Spinal cord (tissue), 10 donors: Measurements from ENCODE around the gene INPP4B. TPM values are rescaled to one million over a fixed set of nuclear protein-coding genes. Genes with fewer than 3 reads are reported as not detected.

Source experiments
- DNase-seq, 6 donors: peaks; one replicate each; pipeline versions ENCODE4 v3.0.0 to v3.0.0-alpha.2; 2013 to 2015; ENCODE audit warnings: low spot score in 6 of 6, low read depth in 4 of 6
- H3K27ac ChIP-seq: one replicate; pipeline ENCODE4 v1.5.1; 2013; ENCODE audit warnings: low read depth, low read length, control low read depth
- H3K27me3 ChIP-seq: one replicate; pipeline ENCODE4 v1.6.1; 2013; ENCODE audit warnings: low read length; ENCODE audit not compliant: control insufficient read depth, insufficient read depth
- H3K36me3 ChIP-seq: one replicate; pipeline ENCODE4 v1.6.1; 2013; ENCODE audit warnings: low read length; ENCODE audit not compliant: control insufficient read depth, insufficient read depth
- H3K4me1 ChIP-seq: one replicate; pipeline ENCODE4 v1.6.1; 2013; ENCODE audit warnings: low read length; ENCODE audit not compliant: control insufficient read depth, insufficient read depth
- H3K4me3 ChIP-seq: one replicate; pipeline ENCODE4 v1.5.1; 2013; ENCODE audit warnings: low read depth, low read length, control low read depth
- H3K9me3 ChIP-seq: one replicate; pipeline ENCODE4 v1.6.1; 2013; ENCODE audit warnings: low read length; ENCODE audit not compliant: control insufficient read depth, insufficient read depth
- WGBS: methylation state at CpG from one replicate; pipeline ENCODE4 v1.1.5; 2013; ENCODE audit warnings: missing lambda C conversion rate; ENCODE audit not compliant: insufficient coverage; 5-methylcytosine and 5-hydroxymethylcytosine counted together
- polyA plus RNA-seq, 2 donors: library from polyadenylated mRNA; unstranded; fragments of 120-200 nt; gene quantifications; one replicate each; pipeline ENCODE4 v1.2.1, GENCODE V29; 2013; ENCODE audit not compliant: insufficient read length in 2 of 2
- total RNA-seq, 2 donors: library from RNA; depleted of rRNA in 1 of 2; stranded (reverse); fragments of 120-200 nt in 1 of 2; fragments of >200 nt in 1 of 2; gene quantifications; one replicate each; pipeline versions ENCODE4 v1.2.3 to v1.2.4, GENCODE V29; 2013 to 2014
- donor health status: healthy.

Gene INPP4B
- total and polyA plus RNA-seq, 4 donors = 5.7 to 29.4 (median 14.5) TPM

DNA sequence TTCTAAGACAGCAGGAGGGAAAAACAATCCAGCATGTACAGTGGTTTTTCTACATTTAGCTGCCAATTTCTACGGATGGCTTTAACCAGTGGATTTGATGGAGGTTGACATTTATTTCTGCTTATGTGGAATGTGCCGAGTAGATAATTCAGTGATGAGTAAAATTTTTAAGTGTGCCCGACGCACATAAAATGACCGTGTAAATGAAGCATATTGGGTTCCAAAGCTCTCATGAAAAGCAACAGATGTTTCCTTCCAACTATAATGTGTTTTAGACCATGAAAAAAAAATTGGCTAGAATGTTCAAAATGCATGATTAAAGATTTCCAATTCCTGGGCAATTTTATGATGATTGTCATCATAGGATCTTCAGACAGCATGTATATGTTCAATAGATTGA lies 14.1 kb downstream of the INPP4B start:
- WGBS = no CpG with 5 or more reads among the region's 5 CpGs
- H3K9me3 ChIP-seq = no peaks in the 10 kb centered on the region
- no peaks in the 10 kb centered on the region for H3K36me3 ChIP-seq
- H3K4me1 ChIP-seq = no peaks in the 10 kb centered on the region
- no peak for DNase-seq
- no peak overlapping the region for H3K4me3 ChIP-seq
- H3K27me3 ChIP-seq = no peaks in the 10 kb centered on the region
- H3K27ac ChIP-seq = no peak overlapping the region

DNA sequence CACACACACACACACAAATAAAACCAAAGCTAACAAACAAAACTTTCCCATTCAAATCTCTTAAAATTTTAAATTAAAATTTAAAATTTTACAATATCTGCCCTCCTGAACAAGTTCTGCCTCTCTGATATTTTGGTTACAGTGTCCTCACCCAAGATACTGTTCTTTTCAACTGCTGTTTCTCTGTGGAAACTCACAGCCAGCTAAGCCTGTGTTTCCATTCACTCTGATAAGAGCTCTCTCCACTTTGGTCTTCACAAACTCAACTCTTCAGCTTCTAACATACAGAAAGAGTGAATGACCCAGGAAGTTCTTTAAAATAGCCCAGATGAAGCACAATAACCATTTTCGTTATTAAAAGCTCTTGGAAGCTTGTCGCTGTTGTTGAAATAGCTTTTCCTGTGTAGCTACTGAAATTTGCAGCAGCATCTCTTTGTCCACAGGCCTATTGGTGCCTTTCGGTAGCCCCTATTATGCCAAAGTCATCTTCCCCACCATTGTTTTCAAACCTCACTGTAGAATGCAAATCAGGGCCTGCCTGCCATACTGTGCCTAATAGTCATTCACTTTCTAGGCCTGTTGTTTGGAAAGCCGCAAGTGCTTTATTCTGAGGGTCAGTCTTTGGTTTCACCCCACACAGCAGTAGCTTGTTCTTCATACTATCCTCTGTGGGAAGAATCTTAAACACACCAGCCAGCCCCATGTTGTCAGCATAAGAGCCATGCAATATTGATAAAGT lies 19.4 kb downstream of the INPP4B start:
- DNase-seq = no peak
- Histone ChIP-seq H3K27me3 (no peaks in the 10 kb centered on the region), H3K4me3 (no peak overlapping the region), H3K9me3 (no peaks in the 10 kb centered on the region), H3K4me1 (no peaks in the 10 kb centered on the region), H3K36me3 (no peaks in the 10 kb centered on the region), H3K27ac (no peak overlapping the region)
- WGBS = 57% methylated on average over 4 of the region's 4 CpGs

DNA sequence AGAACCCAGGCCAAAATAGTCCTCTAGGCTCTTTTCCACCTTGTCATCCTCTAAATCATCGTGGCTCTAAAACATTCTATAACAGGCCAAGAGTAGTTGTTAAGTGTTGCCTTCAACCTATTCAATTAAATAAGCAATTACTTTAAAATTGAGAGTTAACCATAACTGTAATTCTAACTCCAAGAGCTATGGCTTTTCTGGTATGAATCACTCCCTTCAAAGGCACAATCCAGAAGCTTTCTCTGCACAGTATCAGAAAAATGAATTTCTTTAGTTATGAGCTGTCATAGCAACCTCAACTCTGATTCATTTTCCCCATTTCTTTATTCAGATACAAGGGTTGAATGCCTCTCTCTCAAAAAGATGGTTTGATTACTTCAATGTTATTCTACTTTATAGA lies 21.7 kb downstream of the INPP4B start:
- no peaks in the 10 kb centered on the region for H3K9me3 ChIP-seq
- no peaks in the 10 kb centered on the region for H3K36me3 ChIP-seq
- H3K27me3 ChIP-seq = no peaks in the 10 kb centered on the region
- H3K4me3 ChIP-seq = no peak overlapping the region
- no CpG with 5 or more reads among the region's 1 CpG for WGBS
- H3K4me1 ChIP-seq = no peaks in the 10 kb centered on the region
- no peak overlapping the region for H3K27ac ChIP-seq
- no peak for DNase-seq

DNA sequence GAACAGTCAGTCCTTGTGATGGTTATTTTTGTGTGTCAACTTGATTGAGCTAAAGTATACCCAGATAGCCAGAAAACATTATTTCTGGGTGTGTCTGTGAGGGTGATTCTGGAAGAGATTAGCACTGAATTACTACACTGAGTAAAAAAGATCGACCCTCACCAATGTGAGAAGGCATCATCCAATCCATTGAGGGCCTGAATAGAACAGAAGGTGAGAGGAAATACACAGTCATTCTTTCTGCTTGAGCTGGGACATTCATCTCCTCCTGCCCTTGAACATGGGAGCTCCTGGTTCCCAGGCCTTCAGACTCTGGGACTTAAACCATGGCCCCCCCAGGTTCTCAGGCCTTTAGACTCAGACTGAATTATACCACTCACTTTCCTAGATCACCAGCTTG lies 22.3 kb downstream of the INPP4B start:
- no peak for DNase-seq
- no peak overlapping the region for H3K4me3 ChIP-seq
- no peaks in the 10 kb centered on the region for H3K36me3 ChIP-seq
- no peaks in the 10 kb centered on the region for H3K9me3 ChIP-seq
- WGBS = no CpG with 5 or more reads among the region's 1 CpG
- no peaks in the 10 kb centered on the region for H3K27me3 ChIP-seq
- no peaks in the 10 kb centered on the region for H3K4me1 ChIP-seq
- no peak overlapping the region for H3K27ac ChIP-seq

GRCh38 chr4:142818476-142818875 lies 27.6 kb downstream of the INPP4B start:
- H3K36me3 ChIP-seq = no peaks in the 10 kb centered on the region
- H3K9me3 ChIP-seq = no peaks in the 10 kb centered on the region
- no peak overlapping the region for H3K27ac ChIP-seq
- H3K4me1 ChIP-seq = no peaks in the 10 kb centered on the region
- no peak overlapping the region for H3K4me3 ChIP-seq
- no peaks in the 10 kb centered on the region for H3K27me3 ChIP-seq
- DNase-seq = no peak
- WGBS = 95% methylated on average over 3 of the region's 4 CpGs

DNA sequence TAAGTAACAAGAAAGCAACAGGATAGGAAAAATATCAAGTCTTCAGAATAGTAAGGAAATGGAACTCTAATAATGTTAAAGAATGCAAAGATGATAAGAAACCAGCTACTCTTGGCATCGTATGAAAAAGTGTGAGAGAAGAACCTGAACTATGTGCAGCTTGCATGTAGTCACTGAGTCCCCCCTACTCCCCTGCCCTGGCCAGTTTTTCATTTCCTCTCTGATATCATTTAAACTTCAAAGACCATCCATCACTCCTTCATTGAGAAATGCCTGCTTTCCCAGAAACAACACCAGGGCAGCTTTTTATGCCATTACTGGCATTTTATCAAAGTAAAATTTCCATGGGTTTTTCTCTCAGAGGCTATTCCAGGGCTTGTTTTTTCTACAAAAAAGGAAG lies 28.1 kb downstream of the INPP4B start:
- no CpG with 5 or more reads among the region's 1 CpG for WGBS
- DNase-seq = no peak

DNA sequence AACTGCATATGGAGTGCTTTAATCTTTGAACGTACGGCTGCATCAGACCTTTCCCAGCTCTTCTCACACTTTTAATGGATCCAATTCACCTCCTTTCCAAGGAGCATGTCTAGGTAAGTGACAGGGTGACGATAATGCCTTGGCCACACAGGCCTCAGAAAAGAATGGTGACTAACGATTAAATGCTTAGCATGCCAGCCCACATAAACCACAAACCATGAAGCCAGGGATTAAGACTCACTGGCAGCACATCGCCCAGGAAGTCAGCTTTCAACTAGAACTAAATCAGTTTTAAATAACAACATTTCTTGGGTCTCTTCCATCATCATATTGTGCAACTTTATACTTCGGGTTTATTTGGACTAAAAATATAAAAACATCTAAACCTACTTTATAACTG lies 28.7 kb downstream of the INPP4B start:
- no peak overlapping the region for H3K27ac ChIP-seq
- no peak for DNase-seq

More for the DNA sequence above, 28.1 kb downstream of the INPP4B start:
- H3K27me3 ChIP-seq = no peaks in the 10 kb centered on the region
- H3K27ac ChIP-seq = no peak overlapping the region
- no peaks in the 10 kb centered on the region for H3K4me1 ChIP-seq
- no peaks in the 10 kb centered on the region for H3K36me3 ChIP-seq
- no peak overlapping the region for H3K4me3 ChIP-seq
- H3K9me3 ChIP-seq = no peaks in the 10 kb centered on the region

DNA sequence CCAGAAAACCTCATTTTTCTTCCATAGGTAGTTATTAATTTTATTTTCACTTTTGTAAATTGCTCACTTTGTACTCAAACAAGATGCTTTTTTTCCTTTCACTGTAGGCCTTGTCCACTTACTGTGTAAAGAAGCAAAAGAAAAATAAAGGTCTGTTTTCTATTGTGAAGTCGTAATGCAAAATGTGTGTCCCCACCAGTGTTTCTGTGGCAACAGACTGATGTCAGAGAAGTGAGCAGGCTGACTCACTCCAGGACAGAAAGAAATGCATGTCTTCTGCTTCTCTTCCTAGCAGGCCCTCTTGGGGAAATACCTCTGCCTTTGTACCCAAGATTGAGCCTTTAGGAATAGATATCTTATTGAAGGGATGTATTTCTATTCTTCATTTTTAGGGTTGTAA lies 30.3 kb downstream of the INPP4B start:
- Histone ChIP-seq H3K9me3 (no peaks in the 10 kb centered on the region), H3K27me3 (no peaks in the 10 kb centered on the region), H3K27ac (no peak overlapping the region), H3K36me3 (no peaks in the 10 kb centered on the region), H3K4me1 (no peaks in the 10 kb centered on the region), H3K4me3 (no peak overlapping the region)
- DNase-seq = peak in 2 of 6 donors; percentile 13 to 32
- 13% methylated on average over 1 of the region's 1 CpG for WGBS

More for the DNA sequence above, 28.7 kb downstream of the INPP4B start:
- no peaks in the 10 kb centered on the region for H3K4me1 ChIP-seq
- H3K36me3 ChIP-seq = no peaks in the 10 kb centered on the region
- no peak overlapping the region for H3K4me3 ChIP-seq
- H3K27me3 ChIP-seq = no peaks in the 10 kb centered on the region
- no peaks in the 10 kb centered on the region for H3K9me3 ChIP-seq
- WGBS = 72% methylated on average over 2 of the region's 6 CpGs

DNA sequence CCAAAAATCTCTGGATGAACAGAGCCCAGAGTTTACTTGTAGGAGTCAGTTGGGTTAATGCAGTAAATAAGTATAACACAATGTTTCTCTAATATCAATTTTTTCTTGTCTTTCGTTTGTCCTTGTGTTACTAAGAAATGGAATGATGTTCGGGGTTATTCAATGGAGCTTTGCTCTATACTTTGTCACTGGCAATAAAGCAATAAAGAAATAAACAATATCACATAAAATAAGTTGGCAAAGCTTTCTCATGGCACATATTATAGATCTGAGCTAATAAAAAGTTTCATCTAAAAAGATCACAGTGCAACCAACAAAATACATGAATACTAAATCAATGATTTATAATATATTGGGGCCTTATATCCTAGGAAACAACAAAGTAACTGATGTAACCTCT lies 32.7 kb downstream of the INPP4B start:
- WGBS = no CpG with 5 or more reads among the region's 2 CpGs

GRCh38 chr4:142812091-142812490 lies 34.0 kb downstream of the INPP4B start:
- Histone ChIP-seq H3K4me3 (no peak overlapping the region), H3K27ac (no peak overlapping the region), H3K9me3 (no peaks in the 10 kb centered on the region)

More for the DNA sequence above, 32.7 kb downstream of the INPP4B start:
- Histone ChIP-seq H3K4me1 (no peaks in the 10 kb centered on the region), H3K4me3 (no peak overlapping the region), H3K36me3 (no peaks in the 10 kb centered on the region), H3K27ac (no peak overlapping the region), H3K9me3 (no peaks in the 10 kb centered on the region), H3K27me3 (no peaks in the 10 kb centered on the region)
- no peak for DNase-seq

More at GRCh38 chr4:142812091-142812490, 34.0 kb downstream of the INPP4B start:
- no peaks in the 10 kb centered on the region for H3K27me3 ChIP-seq
- no peaks in the 10 kb centered on the region for H3K36me3 ChIP-seq
- H3K4me1 ChIP-seq = no peaks in the 10 kb centered on the region
- DNase-seq = no peak
